GM19351 (cell line): ENCODE data around the gene NR3C1.

Experiments
- ATAC-seq: cut with Tn5 transposase; IDR thresholded peaks from one replicate; pipeline ENCODE4 v1.9.1; 2021; ENCODE audit warnings: mild to moderate bottlenecking, moderate library complexity; ENCODE audit not compliant: unreplicated experiment

Gene NR3C1

DNA sequence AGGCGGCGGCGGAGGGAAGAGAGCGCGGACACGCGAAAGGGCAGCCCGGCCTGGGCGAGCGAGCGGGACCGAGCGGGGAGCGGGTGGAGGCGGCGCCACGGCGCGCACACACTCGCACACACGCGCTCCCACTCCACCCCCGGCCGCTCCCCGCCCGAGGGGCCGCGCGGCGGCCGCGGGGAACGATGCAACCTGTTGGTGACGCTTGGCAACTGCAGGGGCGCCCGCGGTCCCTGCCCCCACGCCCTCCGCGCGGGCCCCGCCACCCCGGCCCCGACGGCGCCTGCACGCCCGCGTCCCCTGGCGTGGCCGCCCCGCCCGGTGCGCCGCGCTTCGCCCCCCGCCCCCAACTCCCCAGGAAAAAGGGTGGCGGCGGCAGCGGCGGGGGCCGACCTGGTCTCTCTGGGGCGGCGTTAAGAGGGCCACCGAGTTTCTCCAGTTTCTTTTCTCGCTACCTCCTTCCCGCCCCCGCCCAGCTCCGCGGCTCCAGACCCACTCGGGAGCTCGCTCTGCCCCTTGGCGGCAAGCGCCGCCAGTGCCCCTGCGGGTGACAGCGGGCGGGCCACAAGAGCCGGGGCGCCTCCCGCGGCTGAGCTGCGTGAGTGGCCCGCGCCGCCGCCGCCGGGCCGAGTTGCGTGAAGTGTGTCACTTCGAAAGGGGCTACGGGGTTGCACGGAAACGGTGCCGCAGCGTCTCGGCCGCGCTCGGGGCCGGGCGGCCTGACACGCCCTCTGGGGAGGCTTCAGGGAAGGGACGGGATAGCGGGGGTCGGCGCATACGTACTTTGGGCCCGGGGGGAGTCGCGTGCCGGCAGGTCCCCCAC is at the start of gene NR3C1:
Gene NR3C1 (minus strand): TSS at position 94 of the 823 bp plus-strand sequence. CDS start 2,847 bp downstream, outside the sequence.
- peak; percentile 50 for ATAC-seq

DNA sequence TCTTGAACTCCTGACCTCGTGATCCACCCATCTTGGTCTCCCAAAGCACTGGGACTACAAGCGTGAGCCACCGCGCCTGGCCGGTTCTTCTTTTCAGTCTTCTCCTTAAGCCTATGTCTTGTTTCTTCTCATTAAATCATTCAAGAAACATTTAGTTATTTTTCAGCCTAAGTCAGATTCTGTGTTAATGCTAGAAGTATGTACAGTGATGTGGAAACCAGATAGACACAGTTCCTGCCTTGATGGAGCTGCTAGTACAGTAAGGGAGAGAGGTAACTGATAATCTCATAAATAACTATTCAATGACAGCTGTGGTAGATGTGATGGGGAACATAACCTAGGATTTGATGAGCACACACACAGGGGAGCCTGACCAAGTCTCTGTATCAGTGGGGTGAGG is 46.3 kb upstream of the NR3C1 start:
- no peak for ATAC-seq

- no peak for ATAC-seq
Measured at GRCh38 chr5:143448518-143448917, 45.0 kb upstream of the NR3C1 start.

- peak; percentile 42 for ATAC-seq
Measured at GRCh38 chr5:143447983-143448382, 44.5 kb upstream of the NR3C1 start.

DNA sequence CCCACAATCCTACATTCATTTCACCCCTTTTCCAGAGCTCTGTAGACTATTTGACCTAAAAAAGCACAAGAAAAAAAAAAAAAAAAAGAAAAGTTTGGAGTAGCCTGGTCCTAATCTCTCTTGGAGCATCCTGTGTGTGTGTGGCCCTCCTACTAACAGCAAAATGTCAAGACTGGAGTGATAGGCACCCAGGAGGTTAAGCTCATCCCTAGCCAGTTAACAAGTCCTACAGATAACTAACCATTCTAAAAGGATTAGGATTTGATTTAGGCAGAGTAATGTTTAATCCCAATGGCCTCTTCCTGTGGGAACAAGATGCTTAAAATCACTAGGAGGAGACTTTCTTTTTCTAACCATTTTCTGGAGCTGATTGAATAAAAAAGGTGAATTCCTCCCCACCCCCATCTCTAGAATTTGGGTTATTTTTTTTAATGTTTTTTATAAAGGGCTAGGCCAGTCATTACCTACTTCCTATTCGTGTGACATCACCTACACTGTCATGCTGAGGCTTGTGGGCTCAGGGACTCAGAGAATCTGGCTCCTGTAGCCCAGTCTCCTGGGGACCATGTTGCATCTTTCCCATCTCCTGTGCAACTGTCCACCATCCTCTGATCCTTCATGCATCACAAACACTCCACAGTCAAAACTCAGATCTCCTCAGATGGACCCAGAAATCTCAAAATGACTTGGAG is 43.2 kb upstream of the NR3C1 start:
- peak; percentile 70 for ATAC-seq

GRCh38 chr5:143445776-143446175 is 42.3 kb upstream of the NR3C1 start:
- no peak for ATAC-seq

DNA sequence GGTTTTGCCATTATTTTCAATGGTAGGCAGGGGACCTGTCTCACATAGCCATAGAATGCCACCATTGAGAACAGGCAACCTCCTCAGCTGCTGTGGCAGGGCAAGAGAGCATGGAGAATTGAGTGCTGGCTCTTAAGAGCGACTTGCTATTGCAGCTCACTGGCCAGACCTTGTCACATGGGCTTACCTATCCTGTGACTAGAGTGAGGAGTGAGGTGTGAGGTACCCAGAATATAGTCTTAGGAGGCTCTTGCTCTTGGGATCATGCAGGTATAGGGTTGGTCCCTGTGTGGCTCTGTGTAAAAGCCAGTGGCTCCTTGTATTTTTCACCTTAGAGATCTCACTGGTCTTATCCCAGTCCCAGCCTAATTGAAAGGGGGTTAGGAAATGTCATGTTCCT is 39.8 kb upstream of the NR3C1 start:
- ATAC-seq, result no peak

DNA sequence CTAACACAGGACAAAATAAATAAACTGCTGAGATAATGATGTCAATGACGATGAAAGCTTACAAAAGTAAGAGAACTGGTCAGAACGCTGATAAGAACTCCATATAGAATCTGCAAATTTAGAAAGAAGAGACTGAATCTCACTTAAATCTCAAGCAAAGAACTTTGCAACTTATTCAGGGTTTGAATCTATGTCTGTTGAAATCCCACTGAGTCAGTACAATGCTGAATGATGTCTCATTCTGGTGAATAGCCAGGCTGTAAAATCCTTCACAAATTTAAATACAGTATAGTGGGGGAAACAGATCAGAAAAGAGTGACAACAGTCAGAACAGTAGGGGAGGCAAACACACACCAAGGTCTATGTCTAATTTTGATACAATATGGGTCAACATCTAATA is 38.9 kb upstream of the NR3C1 start:
- no peak for ATAC-seq

GRCh38 chr5:143440448-143441115 is 37.1 kb upstream of the NR3C1 start:
- no peak for ATAC-seq

DNA sequence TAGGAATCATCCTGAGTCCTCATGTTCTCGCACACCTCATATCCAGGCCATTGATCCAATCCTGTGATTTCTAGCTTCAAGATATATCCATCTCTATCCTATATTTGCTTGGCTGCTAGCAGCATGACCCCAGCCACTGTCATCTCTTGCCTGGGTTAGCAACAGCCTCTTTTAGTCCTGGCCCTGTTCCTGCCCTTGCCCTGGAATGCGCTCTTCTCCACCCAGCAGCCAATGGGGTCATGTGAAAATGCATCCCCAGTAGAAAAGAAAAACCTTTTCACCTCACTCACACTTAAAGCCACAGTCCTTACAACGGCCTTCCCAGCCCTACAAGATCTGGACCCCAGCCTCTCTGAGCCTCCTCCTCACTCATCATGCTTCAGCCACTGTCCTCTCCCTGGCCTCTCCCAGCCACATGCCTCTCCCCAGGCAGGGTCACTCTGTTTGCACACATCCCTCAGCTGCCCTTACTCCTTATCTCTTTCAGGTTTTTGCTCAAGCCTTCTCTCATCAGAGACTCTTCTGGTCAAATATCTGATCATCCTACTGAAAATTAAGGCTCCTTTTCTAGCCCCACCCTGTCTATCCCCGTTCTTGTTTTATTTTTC is 34.3 kb upstream of the NR3C1 start:
- no peak for ATAC-seq

DNA sequence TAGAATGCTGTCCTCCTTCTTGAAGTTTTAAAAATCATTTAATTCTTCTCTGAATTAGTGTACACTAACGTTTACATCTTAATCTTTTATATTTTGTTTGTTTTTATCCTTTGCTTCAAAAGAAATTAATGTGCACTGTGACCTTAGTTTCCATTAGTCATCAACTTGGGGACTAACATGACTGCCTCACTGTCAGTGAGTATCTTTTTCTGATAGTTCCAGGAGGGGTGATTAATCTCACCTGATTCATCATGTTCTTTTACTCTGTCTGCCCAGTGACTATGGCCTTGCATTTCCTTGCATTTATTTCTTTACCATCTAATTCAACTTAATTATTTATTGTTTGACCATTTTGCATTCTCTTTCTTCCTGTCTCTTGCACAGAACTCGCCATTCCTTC is 33.4 kb upstream of the NR3C1 start:
- no peak for ATAC-seq

DNA sequence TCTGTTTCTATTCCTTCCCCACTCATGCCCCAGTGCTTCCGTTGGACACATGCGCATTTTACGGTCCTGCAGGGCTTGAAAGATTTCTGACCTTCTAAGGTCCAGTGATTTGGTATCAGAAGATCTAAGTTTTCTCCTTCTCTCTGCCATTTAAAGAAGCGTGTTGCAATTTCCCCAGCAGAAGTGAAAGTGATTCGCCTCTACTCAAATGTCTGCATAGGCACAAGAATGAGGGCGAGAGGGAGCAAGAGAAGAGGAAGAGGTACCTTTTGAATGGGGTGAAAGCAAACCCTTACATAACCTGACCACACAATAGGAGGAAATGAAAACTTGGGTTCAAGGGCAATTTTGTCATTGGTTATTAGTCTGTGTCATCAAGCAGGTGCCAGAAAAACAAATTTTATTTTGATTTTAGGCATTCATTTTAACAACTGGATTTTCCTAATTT is 31.7 kb upstream of the NR3C1 start:
- peak; percentile 90 for ATAC-seq

DNA sequence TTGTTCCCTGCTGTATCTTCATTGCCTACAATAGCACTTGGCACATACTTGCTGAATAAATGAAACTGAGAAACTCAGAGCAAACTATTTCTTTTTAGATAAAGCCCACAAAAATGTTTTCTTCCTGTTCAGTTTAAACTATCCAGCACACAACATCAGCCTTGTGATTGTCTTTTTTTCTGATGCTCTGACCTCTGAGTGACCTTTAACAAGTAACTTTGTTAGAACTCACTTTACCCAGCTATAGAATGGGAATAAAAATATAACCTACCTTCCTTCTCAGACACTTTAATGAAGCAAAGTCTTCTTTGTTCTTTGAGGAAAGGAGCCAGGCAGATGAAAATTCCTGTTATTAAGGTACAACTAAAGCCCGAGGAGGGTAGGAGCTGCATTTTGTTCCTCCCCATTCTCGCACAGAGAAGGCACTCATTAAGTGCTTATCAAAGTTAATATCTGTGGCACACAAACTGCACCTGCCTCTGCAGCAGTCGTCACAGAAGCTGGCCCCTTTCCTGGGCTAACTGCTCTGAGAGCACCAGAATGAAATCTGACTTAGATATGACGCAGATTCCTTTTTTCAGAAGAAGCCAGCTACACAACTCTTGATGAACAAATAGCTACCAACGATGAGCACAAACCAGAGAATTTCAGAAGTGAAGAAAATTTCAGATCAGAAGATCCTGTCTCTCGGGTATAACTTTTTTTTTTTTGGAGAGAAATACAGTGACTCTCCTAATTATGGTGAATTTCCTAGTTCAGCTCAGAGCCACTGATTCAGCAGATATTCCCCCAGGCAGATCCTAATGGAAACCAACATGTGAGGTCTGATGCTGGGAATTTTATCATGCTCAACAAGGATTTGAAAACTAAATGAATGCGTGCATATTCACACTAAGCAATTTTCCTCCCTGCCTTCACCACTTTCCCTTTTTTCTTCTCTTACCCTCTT is 31.0 kb upstream of the NR3C1 start:
- ATAC-seq, result peak; percentile 36

DNA sequence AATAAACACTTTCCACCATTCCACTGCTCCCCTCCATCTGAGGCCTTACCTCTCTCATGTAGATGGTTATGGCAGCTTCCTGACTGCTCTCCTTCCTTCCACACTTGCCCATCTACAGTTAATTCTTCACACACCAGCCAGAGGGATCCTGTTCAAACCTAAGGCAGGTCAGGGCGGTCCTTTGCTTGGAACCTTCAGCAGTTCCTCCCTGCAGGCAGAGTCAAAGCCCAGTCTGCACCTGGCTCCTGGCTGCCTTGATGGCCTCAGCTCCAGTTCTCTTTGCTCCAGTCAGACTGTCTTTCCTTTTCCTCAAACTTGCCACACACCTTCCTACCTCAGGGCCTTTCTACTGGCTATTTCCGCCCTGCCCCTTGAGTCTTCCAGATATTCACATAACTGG is 30.2 kb upstream of the NR3C1 start:
- no peak for ATAC-seq

DNA sequence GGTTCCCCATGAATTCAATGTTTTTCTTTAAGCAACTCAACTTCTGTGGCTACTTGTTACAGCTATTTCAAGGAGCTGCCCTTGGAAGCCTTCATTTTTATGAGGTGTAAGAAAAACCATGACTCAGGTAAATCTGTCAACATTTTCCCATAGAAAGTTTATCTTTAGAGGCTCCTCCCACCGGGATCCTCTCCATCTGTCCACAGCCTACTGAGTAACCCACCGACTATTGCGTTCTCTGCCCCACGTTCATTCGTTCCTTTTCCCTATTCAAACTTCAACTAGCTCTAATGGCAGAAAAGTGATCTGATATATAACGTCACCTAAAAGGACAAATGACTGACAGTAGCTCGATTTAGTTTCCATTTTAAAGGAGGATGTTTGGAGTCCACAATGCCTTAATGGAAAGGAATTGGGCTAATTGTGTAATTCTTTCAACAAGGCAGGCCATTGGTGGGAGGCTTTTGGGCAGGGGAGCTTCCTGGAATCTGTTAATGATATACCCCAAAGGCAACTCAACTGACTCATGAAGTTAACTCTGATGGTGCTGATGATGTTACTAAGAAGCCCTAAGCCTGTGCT is 29.3 kb upstream of the NR3C1 start:
- no peak for ATAC-seq

DNA sequence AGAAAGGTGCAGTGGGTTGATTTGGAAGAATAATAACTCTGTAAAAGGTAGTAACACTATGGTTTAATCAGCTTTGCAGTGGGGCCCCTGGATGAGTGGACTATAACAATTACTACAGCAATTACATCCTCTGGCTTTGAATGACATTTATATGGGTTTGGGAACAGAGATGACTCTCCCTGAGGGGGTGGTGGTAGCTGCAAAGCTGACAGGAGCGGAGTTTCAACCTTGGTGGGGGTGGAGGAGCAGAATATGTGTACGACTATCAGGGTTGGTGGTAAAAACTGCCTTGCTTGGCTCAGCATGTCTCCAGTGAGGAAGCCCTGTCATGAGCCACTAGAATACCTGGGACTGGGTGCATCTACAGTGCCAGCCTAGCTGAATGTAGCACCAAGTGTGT is 28.3 kb upstream of the NR3C1 start:
- no peak for ATAC-seq

DNA sequence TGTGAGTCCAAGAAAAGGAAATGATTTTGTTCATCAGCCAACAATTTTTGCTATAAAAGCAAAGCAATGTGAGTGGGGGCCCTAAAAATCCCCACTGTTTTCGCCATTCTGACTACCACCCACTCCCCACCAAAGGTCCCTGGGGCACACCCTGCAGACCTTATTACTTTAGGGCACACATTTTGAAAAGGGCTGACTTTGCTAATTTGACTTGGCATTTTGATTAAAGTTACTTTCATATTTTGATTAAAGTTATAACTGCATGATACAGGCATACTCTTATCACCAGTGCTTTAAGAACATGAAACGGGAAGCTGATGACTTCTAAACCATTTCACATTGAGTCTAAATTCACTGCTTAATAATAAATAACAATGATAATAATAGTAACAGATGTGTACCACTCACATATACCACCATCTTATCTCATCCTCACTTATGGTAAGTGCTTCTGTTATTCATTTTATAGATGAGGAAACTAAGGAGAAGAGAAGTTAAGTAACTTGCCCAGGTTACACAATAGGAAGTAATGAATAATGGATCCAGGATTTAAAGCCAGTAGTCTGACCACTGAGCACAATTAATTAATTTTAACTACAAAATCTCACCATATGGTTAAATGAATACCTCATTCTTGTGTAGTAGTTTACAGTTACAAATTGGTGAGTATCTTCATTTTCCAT is 25.4 kb upstream of the NR3C1 start:
- no peak for ATAC-seq

DNA sequence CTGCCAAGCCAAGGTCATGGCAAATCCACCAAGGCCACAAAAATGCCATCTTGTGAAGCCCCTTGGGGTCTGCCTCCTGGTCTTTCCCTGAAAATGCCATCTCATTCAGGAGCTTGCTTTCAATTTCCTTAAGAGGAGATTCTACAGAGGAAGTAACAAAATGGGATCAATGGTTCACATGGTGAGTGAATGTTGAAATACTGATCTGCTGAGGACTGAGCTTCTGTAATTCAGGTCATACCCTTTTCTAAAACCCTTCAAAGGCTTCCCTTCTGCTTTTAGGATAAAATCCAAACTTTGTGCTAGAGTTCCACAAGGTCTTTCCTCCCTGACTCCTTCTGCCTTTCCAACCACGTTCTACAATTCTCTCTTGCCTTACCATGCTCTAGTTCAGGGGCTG is 24.7 kb upstream of the NR3C1 start:
- ATAC-seq, result no peak

GRCh38 chr5:143427122-143427735 is 23.7 kb upstream of the NR3C1 start:
- peak; percentile 56 for ATAC-seq
